GM12801 (cell line): ENCODE data around the gene PRR19.
A peak's percentile ranks its signal among the peaks of the same experiment; 100 is the strongest.

Experiments
- CTCF ChIP-seq: IDR thresholded peaks from one replicate; pipeline ENCODE4 v1.5.1; 2011; ENCODE audit warnings: control low read depth; ENCODE audit not compliant: insufficient read length; ENCODE audit errors: extremely low read depth

PRR19 gene

GRCh38 chr19:42292963-42293362 is 9.0 kb upstream of the PRR19 start:
- TF ChIP-seq CTCF: no peak

- no peak for TF ChIP-seq CTCF
These were observed 8.4 kb upstream of the PRR19 start for GRCh38 chr19:42293540-42293939.

GRCh38 chr19:42293948-42294347 is 8.0 kb upstream of the PRR19 start:
- no peak for TF ChIP-seq CTCF

- no peak for TF ChIP-seq CTCF
These were observed 7.3 kb upstream of the PRR19 start for GRCh38 chr19:42294471-42295137.

GRCh38 chr19:42295342-42295741 is 6.6 kb upstream of the PRR19 start:
- no peak for TF ChIP-seq CTCF

- TF ChIP-seq CTCF: peak; percentile 45
These were observed 6.0 kb upstream of the PRR19 start for GRCh38 chr19:42295831-42296525.

GRCh38 chr19:42297039-42297438 is 4.9 kb upstream of the PRR19 start:
- no peak for TF ChIP-seq CTCF
